Osteoblast (primary cell): Measurements from ENCODE around the gene PDZD8. TPM values are rescaled to one million over a fixed set of nuclear protein-coding genes. Genes with fewer than 3 reads are reported as not detected.

Source experiments
- DNase-seq: peaks from one replicate; pipeline ENCODE4 v3.0.0; 2011; ENCODE audit warnings: low spot score, mixed read lengths; ENCODE audit not compliant: insufficient read length; ENCODE audit errors: missing footprints
- H2AFZ ChIP-seq: 2 replicates; pipeline ENCODE4 v1.6.0; 2011; ENCODE audit warnings: mild to moderate bottlenecking, low read length
- H3K27ac ChIP-seq: 2 replicates; pipeline ENCODE4 v1.5.1; 2011; ENCODE audit warnings: mild to moderate bottlenecking, low read depth, low read length, moderate library complexity
- H3K27me3 ChIP-seq: 2 replicates; pipeline ENCODE4 v1.6.0; 2012; ENCODE audit warnings: mild to moderate bottlenecking, control low read depth, inconsistent platforms, low read length, moderate library complexity; ENCODE audit not compliant: insufficient read depth
- H3K36me3 ChIP-seq: 2 replicates; pipeline ENCODE4 v1.5.1; 2011; ENCODE audit warnings: mild to moderate bottlenecking, low read length, control low read depth, moderate library complexity; ENCODE audit not compliant: insufficient read depth
- H3K4me1 ChIP-seq: 2 replicates; pipeline ENCODE4 v1.5.1; 2011; ENCODE audit warnings: mild to moderate bottlenecking, low read length, control low read depth, moderate library complexity; ENCODE audit not compliant: insufficient read depth
- H3K4me2 ChIP-seq: 2 replicates; pipeline ENCODE4 v1.6.0; 2011; ENCODE audit warnings: mild to moderate bottlenecking, low read length; ENCODE audit not compliant: insufficient read depth
- H3K4me3 ChIP-seq: fragments of 200-600 bp; sonication (generic); 3 replicates; pipeline ENCODE4 v1.5.1; 2012; ENCODE audit warnings: mild to moderate bottlenecking, low read length, inconsistent platforms; ENCODE audit not compliant: insufficient read depth
- H3K79me2 ChIP-seq: 2 replicates; pipeline ENCODE4 v1.6.0; 2012; ENCODE audit warnings: mild to moderate bottlenecking, low read length, control low read depth, inconsistent platforms; ENCODE audit not compliant: insufficient read depth
- H3K9me3 ChIP-seq: 2 replicates; pipeline ENCODE4 v1.5.1; 2011; ENCODE audit warnings: low read depth, low read length, control low read depth
- H4K20me1 ChIP-seq: 2 replicates; pipeline ENCODE4 v1.6.0; 2012; ENCODE audit warnings: mild to moderate bottlenecking, low read length, control low read depth; ENCODE audit not compliant: insufficient read depth
- CTCF ChIP-seq: IDR thresholded peaks from 2 replicates; pipeline ENCODE4 v1.5.1; 2011; ENCODE audit warnings: mild to moderate bottlenecking, low read depth, low read length, moderate library complexity; ENCODE audit errors: extremely low read depth
- total RNA-seq: library from RNA; depleted of rRNA; stranded (reverse); fragments of >200 nt; gene quantifications from 2 replicates; pipeline ENCODE4 v1.2.3, GENCODE V29; 2012

The PDZD8 gene
- total RNA-seq, 1 donor: 35.8 TPM

- no peaks in the 10 kb centered on the region for H3K79me2 ChIP-seq
- H3K9me3 ChIP-seq: no peaks in the 10 kb centered on the region
- no peaks in the 10 kb centered on the region for H3K36me3 ChIP-seq
- H3K27me3 ChIP-seq: peaks cover 21% of the 10 kb centered on the region
- H3K4me2 ChIP-seq: no peak overlapping the region
- H3K4me3 ChIP-seq: no peak overlapping the region
- TF ChIP-seq CTCF: no peak
- H4K20me1 ChIP-seq: no peaks in the 10 kb centered on the region
- no peaks in the 10 kb centered on the region for H3K4me1 ChIP-seq
- no peak for DNase-seq
- no peak overlapping the region for H2AFZ ChIP-seq
- H3K27ac ChIP-seq: no peak overlapping the region
These were observed 124.8 kb downstream of the PDZD8 start for GRCh38 chr10:117250411-117250810.

- H3K4me3 ChIP-seq: no peak overlapping the region
- H3K4me1 ChIP-seq: no peaks in the 10 kb centered on the region
- H4K20me1 ChIP-seq: no peaks in the 10 kb centered on the region
- H3K27me3 ChIP-seq: peaks cover 22% of the 10 kb centered on the region
- no peak overlapping the region for H3K4me2 ChIP-seq
- H2AFZ ChIP-seq: no peak overlapping the region
- no peaks in the 10 kb centered on the region for H3K9me3 ChIP-seq
- H3K27ac ChIP-seq: no peak overlapping the region
- no peaks in the 10 kb centered on the region for H3K79me2 ChIP-seq
- no peaks in the 10 kb centered on the region for H3K36me3 ChIP-seq
- no peak for DNase-seq
- no peak for TF ChIP-seq CTCF
These were observed 125.6 kb downstream of the PDZD8 start for GRCh38 chr10:117249493-117250093.

- Histone ChIP-seq H3K27ac (no peak overlapping the region), H3K4me2 (no peak overlapping the region)
These were observed 126.3 kb downstream of the PDZD8 start for GRCh38 chr10:117248750-117249465.

More at GRCh38 chr10:117248750-117249465, 126.3 kb downstream of the PDZD8 start:
- H3K4me1 ChIP-seq: no peaks in the 10 kb centered on the region
- no peak for DNase-seq
- no peaks in the 10 kb centered on the region for H3K36me3 ChIP-seq
- H2AFZ ChIP-seq: no peak overlapping the region
- no peaks in the 10 kb centered on the region for H3K9me3 ChIP-seq
- TF ChIP-seq CTCF: no peak
- no peaks in the 10 kb centered on the region for H3K79me2 ChIP-seq
- H4K20me1 ChIP-seq: no peaks in the 10 kb centered on the region
- peaks cover 22% of the 10 kb centered on the region for H3K27me3 ChIP-seq
- no peak overlapping the region for H3K4me3 ChIP-seq
